GM23338 (cell line): ENCODE results near the gene ZSWIM5. TPM values are rescaled to one million over a fixed set of nuclear protein-coding genes. Genes with fewer than 3 reads are reported as not detected.
"Not testable (repeated sequence)": the region's sequence is repeated elsewhere in the genome, so short reads cannot be mapped to it uniquely, and the experiment has no call there.

Source experiments
- ATAC-seq: fragments of 200-7000 bp; cut with Tn5 transposase; 3 replicates; pipeline ENCODE4 v1.9.1; 2020
- DNase-seq: peaks from one replicate; pipeline ENCODE4 v3.0.0-alpha.2; 2015; ENCODE audit warnings: low spot score
- H2AFZ ChIP-seq: fragments of 200-600 bp; sonication (generic); 2 replicates; pipeline ENCODE4 v1.8.0; 2016; ENCODE audit warnings: antibody characterized with exemption, mild to moderate bottlenecking, moderate library complexity
- H3F3A ChIP-seq: fragments of 200-600 bp; sonication (generic); replicated peaks from 2 replicates; pipeline ENCODE4 v1.8.0; 2017; ENCODE audit warnings: antibody characterized with exemption, mixed run types, low read depth
- H3K27ac ChIP-seq: fragments of 200-600 bp; sonication (generic); 2 replicates; pipeline ENCODE4 v1.6.1; 2016; ENCODE audit warnings: low read depth
- H3K27me3 ChIP-seq: fragments of 200-600 bp; sonication (generic); 2 replicates; pipeline ENCODE4 v1.8.0; 2016; ENCODE audit warnings: mild to moderate bottlenecking, mixed run types, moderate library complexity; ENCODE audit not compliant: insufficient read depth
- H3K36me3 ChIP-seq: fragments of 200-600 bp; sonication (generic); 2 replicates; pipeline ENCODE4 v1.8.0; 2016; ENCODE audit warnings: mild to moderate bottlenecking; ENCODE audit not compliant: insufficient read depth
- H3K4me1 ChIP-seq: fragments of 200-600 bp; sonication (generic); 2 replicates; pipeline ENCODE4 v1.8.0; 2016; ENCODE audit warnings: mild to moderate bottlenecking, moderate library complexity; ENCODE audit not compliant: insufficient read depth
- H3K4me2 ChIP-seq: fragments of 200-600 bp; sonication (generic); 2 replicates; pipeline ENCODE4 v1.7.1; 2017; ENCODE audit warnings: mixed run types
- H3K4me3 ChIP-seq: fragments of 200-600 bp; sonication (generic); 2 replicates; pipeline ENCODE4 v1.6.1; 2016; ENCODE audit warnings: mixed run types
- H3K79me2 ChIP-seq: fragments of 200-600 bp; sonication (generic); replicated peaks from 2 replicates; pipeline ENCODE4 v1.8.0; 2017; ENCODE audit warnings: mild to moderate bottlenecking; ENCODE audit not compliant: insufficient read depth
- H3K9me2 ChIP-seq: fragments of 200-600 bp; sonication (generic); 2 replicates; pipeline ENCODE4 v1.8.0; 2017; ENCODE audit not compliant: insufficient read depth
- H4K20me1 ChIP-seq: fragments of 200-600 bp; sonication (generic); replicated peaks from 2 replicates; pipeline ENCODE4 v1.8.0; 2017; ENCODE audit warnings: mild to moderate bottlenecking; ENCODE audit not compliant: insufficient read depth
- H3K27ac Mint-ChIP-seq: 2 replicates; pipeline ENCODE4 v1.8.0; 2020; ENCODE audit warnings: inconsistent platforms, mild to moderate bottlenecking, moderate library complexity, mixed read lengths
- H3K27me3 Mint-ChIP-seq: 3 replicates; pipeline ENCODE4 v1.8.0; 2022; ENCODE audit warnings: low read depth, mild to moderate bottlenecking, moderate library complexity, mixed read lengths, inconsistent platforms; ENCODE audit not compliant: insufficient read depth, poor library complexity
- H3K36me3 Mint-ChIP-seq: 3 replicates; pipeline ENCODE4 v1.8.0; 2021; ENCODE audit warnings: low read depth, mild to moderate bottlenecking, inconsistent platforms, moderate library complexity, mixed read lengths
- H3K4me1 Mint-ChIP-seq: 3 replicates; pipeline ENCODE4 v1.8.0; 2020; ENCODE audit warnings: mild to moderate bottlenecking, inconsistent platforms, mixed read lengths
- H3K4me3 Mint-ChIP-seq: 3 replicates; pipeline ENCODE4 v1.8.0; 2021; ENCODE audit warnings: moderate library complexity, mild to moderate bottlenecking, inconsistent platforms, mixed read lengths
- H3K9me3 Mint-ChIP-seq: 3 replicates; pipeline ENCODE4 v1.8.0; 2020; ENCODE audit warnings: moderate library complexity, mild to moderate bottlenecking, inconsistent platforms, mixed read lengths
- CREB1 ChIP-seq: fragments of 250-450 bp; sonication (Bioruptor Pico); IDR thresholded peaks from 2 replicates; pipeline ENCODE4 v1.5.0; 2020; ENCODE audit warnings: low read depth, mild to moderate bottlenecking, moderate library complexity
- EZH2 ChIP-seq: fragments of 200-600 bp; sonication (generic); IDR thresholded peaks from one replicate; pipeline ENCODE4 v1.8.0; 2017; ENCODE audit warnings: antibody characterized with exemption, mild to moderate bottlenecking, low read depth; ENCODE audit not compliant: unreplicated experiment
- EZH2phosphoT487 ChIP-seq: fragments of 200-600 bp; sonication (generic); IDR thresholded peaks from one replicate; pipeline ENCODE4 v1.8.1; 2018; ENCODE audit warnings: antibody characterized with exemption; ENCODE audit not compliant: unreplicated experiment
- JUNB ChIP-seq: IDR thresholded peaks from one replicate; pipeline ENCODE4 v1.6.1; 2016; ENCODE audit warnings: antibody characterized with exemption; ENCODE audit not compliant: unreplicated experiment
- NANOG ChIP-seq: IDR thresholded peaks from 2 replicates; pipeline ENCODE4 v1.6.1; 2016; ENCODE audit warnings: antibody characterized with exemption, borderline replicate concordance
- POLR2AphosphoS5 ChIP-seq: IDR thresholded peaks from 2 replicates; pipeline ENCODE4 v1.6.1; 2016; ENCODE audit warnings: antibody characterized with exemption, low read depth
- ZNF114 ChIP-seq: fragments of 250-450 bp; sonication (Bioruptor Pico); IDR thresholded peaks from 2 replicates; pipeline ENCODE4 v1.5.0; 2020; ENCODE audit warnings: mild to moderate bottlenecking, moderate library complexity
- ZNF331 ChIP-seq: fragments of 250-450 bp; sonication (Bioruptor Pico); IDR thresholded peaks from 2 replicates; pipeline ENCODE4 v1.5.0; 2020; ENCODE audit warnings: low read depth, mild to moderate bottlenecking, moderate library complexity
- polyA plus RNA-seq: library from polyadenylated mRNA; unstranded; fragments of >200 nt; fragmentation: Nextera tagmentation; extraction: Ambion mirVana; gene quantifications from 2 replicates; pipeline ENCODE4 v1.2.1, GENCODE V29; 2016
- total RNA-seq: library from RNA; depleted of rRNA; stranded (reverse); fragments of >200 nt; shearing (Covaris generic); gene quantifications from 2 replicates; pipeline ENCODE4 v1.2.3, GENCODE V29; 2014
- TF ChIP-seq, protein P1 (sequence below): IDR thresholded peaks from 2 replicates; pipeline ENCODE4 v1.6.1; 2016; ENCODE audit warnings: antibody characterized with exemption
- TF ChIP-seq, protein P2 (sequence below), 2 experiments: fragments of 200-600 bp in 1 of 2; sonication (generic) in 1 of 2; conservative IDR thresholded peaks; 2 replicates each; pipeline versions ENCODE4 v1.5.1 to v1.6.1; 2016 to 2017; ENCODE audit warnings: antibody characterized with exemption in 2 of 2, low read depth in 2 of 2, mild to moderate bottlenecking in 2 of 2, moderate library complexity in 1 of 2

Gene ZSWIM5
- total and polyA plus RNA-seq, 2 experiments from 2014 or later, result 0.65 to 3.6 TPM

GRCh38 chr1:45179918-45180519, 26.4 kb downstream of the ZSWIM5 start:
- H3K4me1 Mint-ChIP-seq, H3K4me3 Mint-ChIP-seq, H3K4me2 ChIP-seq, ATAC-seq, H3K27ac Mint-ChIP-seq, H2AFZ ChIP-seq, H3K27me3 ChIP-seq, H3K4me1 ChIP-seq, H3K27me3 Mint-ChIP-seq, DNase-seq, H3F3A ChIP-seq, H3K9me2 ChIP-seq, H4K20me1 ChIP-seq, H3K36me3 ChIP-seq, H3K79me2 ChIP-seq, H3K4me3 ChIP-seq, H3K27ac ChIP-seq: not testable (repeated sequence)
- peaks cover 17% of the 10 kb centered on the region for H3K36me3 Mint-ChIP-seq
- H3K9me3 Mint-ChIP-seq, result peaks cover 30% of the 10 kb centered on the region

- no peaks in the 10 kb centered on the region for H3K27me3 Mint-ChIP-seq
- no peaks in the 10 kb centered on the region; the same call in 2 of the 3 replicates for H3K4me1 Mint-ChIP-seq
Measured at GRCh38 chr1:45177452-45177851, 29.0 kb downstream of the ZSWIM5 start.

More at GRCh38 chr1:45177452-45177851, 29.0 kb downstream of the ZSWIM5 start:
- Mint-ChIP-seq H3K36me3 (peaks cover 17% of the 10 kb centered on the region), H3K4me3 (no peak overlapping the region), H3K27ac (no peak overlapping the region), H3K9me3 (peaks cover 30% of the 10 kb centered on the region)
- TF ChIP-seq NANOG (no peak), ZNF114 (CRISPR knock-in tag) (no peak), POLR2AphosphoS5 (no peak), JUNB (no peak), EZH2phosphoT487 (no peak), ZNF331 (no peak), CREB1 (no peak), EZH2 (no peak)
- TF ChIP-seq, protein P1, sequence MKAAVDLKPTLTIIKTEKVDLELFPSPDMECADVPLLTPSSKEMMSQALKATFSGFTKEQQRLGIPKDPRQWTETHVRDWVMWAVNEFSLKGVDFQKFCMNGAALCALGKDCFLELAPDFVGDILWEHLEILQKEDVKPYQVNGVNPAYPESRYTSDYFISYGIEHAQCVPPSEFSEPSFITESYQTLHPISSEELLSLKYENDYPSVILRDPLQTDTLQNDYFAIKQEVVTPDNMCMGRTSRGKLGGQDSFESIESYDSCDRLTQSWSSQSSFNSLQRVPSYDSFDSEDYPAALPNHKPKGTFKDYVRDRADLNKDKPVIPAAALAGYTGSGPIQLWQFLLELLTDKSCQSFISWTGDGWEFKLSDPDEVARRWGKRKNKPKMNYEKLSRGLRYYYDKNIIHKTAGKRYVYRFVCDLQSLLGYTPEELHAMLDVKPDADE, result no peak
- TF ChIP-seq, protein P2, sequence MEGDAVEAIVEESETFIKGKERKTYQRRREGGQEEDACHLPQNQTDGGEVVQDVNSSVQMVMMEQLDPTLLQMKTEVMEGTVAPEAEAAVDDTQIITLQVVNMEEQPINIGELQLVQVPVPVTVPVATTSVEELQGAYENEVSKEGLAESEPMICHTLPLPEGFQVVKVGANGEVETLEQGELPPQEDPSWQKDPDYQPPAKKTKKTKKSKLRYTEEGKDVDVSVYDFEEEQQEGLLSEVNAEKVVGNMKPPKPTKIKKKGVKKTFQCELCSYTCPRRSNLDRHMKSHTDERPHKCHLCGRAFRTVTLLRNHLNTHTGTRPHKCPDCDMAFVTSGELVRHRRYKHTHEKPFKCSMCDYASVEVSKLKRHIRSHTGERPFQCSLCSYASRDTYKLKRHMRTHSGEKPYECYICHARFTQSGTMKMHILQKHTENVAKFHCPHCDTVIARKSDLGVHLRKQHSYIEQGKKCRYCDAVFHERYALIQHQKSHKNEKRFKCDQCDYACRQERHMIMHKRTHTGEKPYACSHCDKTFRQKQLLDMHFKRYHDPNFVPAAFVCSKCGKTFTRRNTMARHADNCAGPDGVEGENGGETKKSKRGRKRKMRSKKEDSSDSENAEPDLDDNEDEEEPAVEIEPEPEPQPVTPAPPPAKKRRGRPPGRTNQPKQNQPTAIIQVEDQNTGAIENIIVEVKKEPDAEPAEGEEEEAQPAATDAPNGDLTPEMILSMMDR (conservative IDR thresholded peaks at IDR 0.05; ENCODE audit: low read depth in 2 of 2), result no peak
- no peak overlapping the region for H3K27ac ChIP-seq
- H3K79me2 ChIP-seq, result no peaks in the 10 kb centered on the region
- H4K20me1 ChIP-seq, result no peaks in the 10 kb centered on the region
- no peak overlapping the region for H3K4me3 ChIP-seq
- H3K36me3 ChIP-seq, result peaks cover 3% of the 10 kb centered on the region; the same call in 1 of the 2 replicates
- H3K4me1 ChIP-seq, result no peaks in the 10 kb centered on the region
- H3K4me2 ChIP-seq, result no peak overlapping the region
- no peaks in the 10 kb centered on the region for H3K9me2 ChIP-seq
- H2AFZ ChIP-seq, result no peak overlapping the region
- no peaks in the 10 kb centered on the region for H3F3A ChIP-seq
- DNase-seq, result no peak
- no peak for ATAC-seq
- no peaks in the 10 kb centered on the region for H3K27me3 ChIP-seq
